Activated naive CD8-positive, alpha-beta T cell treated with anti-CD3 and anti-CD28 coated beads, Interleukin-2, amount 50 U/mL, for 16 hours (primary cell): Measurements from ENCODE around the gene TNIK.
"Not testable (repeated sequence)": the region's sequence is repeated elsewhere in the genome, so short reads cannot be mapped to it uniquely, and the experiment has no call there.

ENCODE experiments used
- DNase-seq: peaks from one replicate; pipeline ENCODE4 v3.0.0-alpha.2; 2020; ENCODE audit warnings: low read depth, low spot score

Gene TNIK

GRCh38 chr3:171384101-171384891 is 75.9 kb downstream of the TNIK start:
- no peak for DNase-seq

GRCh38 chr3:171383206-171384018 is 76.8 kb downstream of the TNIK start:
- DNase-seq: no peak

- DNase-seq: not testable (repeated sequence)
These were observed 77.9 kb downstream of the TNIK start for GRCh38 chr3:171382347-171382746.

- DNase-seq: no peak
These were observed 79.3 kb downstream of the TNIK start for GRCh38 chr3:171380711-171381425.

DNA sequence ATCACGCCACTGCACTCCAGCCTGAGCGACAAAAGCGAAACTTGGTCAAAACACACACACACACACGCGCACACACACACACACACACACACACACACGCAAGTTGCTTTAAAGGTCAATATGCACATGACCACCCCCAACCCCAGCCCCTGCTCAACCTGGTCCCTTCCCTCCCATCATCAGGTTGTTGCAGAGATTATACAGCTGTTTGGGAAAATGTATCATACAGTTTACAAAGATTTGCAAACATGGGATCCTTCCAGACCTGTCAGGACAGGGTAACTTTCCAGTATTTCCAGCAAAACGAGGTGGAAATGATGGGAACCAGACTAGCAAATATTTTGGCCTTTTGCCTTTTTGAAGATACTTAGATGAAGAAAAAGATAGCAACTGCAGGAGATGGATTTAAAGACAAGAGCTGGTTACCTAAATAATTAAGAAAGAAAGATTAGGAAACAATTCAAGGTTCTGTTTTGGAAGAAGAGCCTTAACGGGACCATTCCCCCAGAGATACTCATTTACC is 80.2 kb downstream of the TNIK start:
- DNase-seq: no peak

GRCh38 chr3:171379281-171379680 is 80.9 kb downstream of the TNIK start:
- DNase-seq: no peak

GRCh38 chr3:171378586-171378985 is 81.6 kb downstream of the TNIK start:
- no peak for DNase-seq

DNA sequence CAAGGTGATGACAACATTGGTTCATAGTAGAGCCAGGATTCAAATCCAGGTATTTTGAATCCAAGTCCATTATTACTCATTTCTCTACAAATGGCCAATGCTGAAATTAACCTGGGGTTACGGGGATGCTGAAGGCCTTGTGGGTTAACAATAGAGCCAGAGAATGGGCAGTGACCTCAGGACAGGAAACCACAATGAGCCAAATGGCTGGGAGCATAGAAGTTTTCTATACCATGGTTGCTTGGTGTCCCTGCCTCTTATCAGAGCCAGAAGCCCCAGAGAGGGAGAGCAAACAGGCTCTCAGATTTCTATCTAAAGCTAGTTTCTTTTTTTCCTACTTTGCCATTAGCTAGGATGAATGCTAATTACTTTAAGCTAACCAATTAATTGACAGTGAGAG is 82.3 kb downstream of the TNIK start:
- no peak for DNase-seq

DNA sequence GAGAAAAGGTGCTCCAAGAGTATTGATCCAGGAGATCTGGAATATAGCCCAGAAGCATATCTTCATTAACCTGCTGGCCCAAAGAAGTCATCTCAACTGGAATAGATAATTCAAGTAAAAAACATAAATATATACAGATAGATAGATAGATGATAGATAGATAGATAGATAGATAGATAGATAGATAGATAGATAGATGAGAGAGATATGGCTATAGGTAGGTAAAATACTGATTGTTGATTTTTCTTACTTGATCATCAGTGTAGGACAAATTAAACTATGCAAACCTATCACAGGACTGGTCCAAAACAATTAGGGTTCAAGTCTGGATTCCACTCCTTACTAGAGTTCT is 83.6 kb downstream of the TNIK start:
- no peak for DNase-seq

GRCh38 chr3:171375666-171376595 is 84.3 kb downstream of the TNIK start:
- no peak for DNase-seq

GRCh38 chr3:171374661-171375285 is 85.4 kb downstream of the TNIK start:
- DNase-seq: no peak

- DNase-seq: no peak
These were observed 85.9 kb downstream of the TNIK start for GRCh38 chr3:171374260-171374659.

- DNase-seq: no peak
These were observed 86.5 kb downstream of the TNIK start for GRCh38 chr3:171373711-171374110.

GRCh38 chr3:171372694-171373093 is 87.5 kb downstream of the TNIK start:
- DNase-seq: no peak

GRCh38 chr3:171371354-171371753 is 88.9 kb downstream of the TNIK start:
- no peak for DNase-seq

- DNase-seq: no peak
These were observed 91.0 kb downstream of the TNIK start for GRCh38 chr3:171369156-171369555.

GRCh38 chr3:171366738-171367137 is 93.5 kb downstream of the TNIK start:
- DNase-seq: not testable (repeated sequence)

- DNase-seq: no peak
These were observed 94.2 kb downstream of the TNIK start for GRCh38 chr3:171366043-171366442.

DNA sequence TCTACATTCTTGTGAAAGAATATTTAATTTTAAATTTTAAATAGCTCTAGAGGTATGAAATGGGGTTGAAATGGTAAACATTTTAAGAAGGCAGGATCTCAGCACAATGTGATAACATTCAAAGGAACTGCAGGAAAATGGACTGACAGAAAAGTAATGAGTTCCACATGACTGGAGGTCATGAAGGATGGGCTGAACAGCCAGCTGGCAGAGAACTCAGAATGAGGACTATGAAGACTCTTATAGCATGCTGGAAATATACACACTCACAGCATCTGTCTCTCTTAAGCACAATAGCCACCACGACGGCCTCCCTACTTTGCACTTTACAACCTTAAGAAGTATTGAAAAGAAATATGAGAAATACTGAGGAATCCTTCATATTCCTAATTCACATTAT is 94.7 kb downstream of the TNIK start:
- no peak for DNase-seq

DNA sequence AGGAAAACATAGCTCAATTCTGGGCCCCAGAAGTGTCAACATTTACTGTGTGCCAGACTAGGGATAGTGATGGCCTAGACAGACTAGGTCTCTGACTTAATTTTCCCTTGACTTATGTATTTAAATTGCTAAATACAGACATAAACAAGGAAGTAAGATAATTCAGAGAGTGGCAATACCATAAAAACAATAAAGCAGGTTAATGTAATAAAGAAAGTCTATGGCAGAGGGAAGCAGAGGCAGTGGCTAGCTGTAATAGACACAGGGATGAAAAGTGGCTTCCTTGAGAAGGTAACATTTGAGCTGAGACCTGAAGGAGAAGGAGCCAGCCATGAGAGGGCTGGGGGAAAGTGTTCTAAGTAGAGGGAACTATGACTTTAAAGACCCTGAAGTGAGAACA is 95.7 kb downstream of the TNIK start:
- DNase-seq: no peak

DNA sequence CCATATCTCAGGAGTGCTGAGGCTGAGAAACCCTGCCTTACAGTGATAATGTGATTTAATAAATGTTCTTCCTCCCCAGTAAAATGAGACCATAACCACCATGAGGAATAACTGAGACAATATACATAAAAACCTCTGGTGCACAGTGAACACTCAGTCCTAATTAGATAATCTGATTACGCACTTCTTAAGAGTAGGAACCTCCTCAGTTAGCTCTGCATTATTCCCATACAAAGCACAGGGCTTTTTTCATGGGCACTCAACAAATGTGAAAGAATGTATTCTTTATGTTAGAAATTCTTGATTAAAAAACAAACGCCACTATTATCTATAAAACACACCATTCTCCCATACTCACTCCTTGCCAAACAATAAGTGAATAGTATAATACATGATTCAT is 97.0 kb downstream of the TNIK start:
- DNase-seq: no peak
